ENCODE measurements around the gene IL5RA. TPM values are rescaled to one million over a fixed set of nuclear protein-coding genes. Genes with fewer than 3 reads are reported as not detected.

Gene IL5RA
- total RNA-seq, 1 donor from 2014 or later: not detected

DNA sequence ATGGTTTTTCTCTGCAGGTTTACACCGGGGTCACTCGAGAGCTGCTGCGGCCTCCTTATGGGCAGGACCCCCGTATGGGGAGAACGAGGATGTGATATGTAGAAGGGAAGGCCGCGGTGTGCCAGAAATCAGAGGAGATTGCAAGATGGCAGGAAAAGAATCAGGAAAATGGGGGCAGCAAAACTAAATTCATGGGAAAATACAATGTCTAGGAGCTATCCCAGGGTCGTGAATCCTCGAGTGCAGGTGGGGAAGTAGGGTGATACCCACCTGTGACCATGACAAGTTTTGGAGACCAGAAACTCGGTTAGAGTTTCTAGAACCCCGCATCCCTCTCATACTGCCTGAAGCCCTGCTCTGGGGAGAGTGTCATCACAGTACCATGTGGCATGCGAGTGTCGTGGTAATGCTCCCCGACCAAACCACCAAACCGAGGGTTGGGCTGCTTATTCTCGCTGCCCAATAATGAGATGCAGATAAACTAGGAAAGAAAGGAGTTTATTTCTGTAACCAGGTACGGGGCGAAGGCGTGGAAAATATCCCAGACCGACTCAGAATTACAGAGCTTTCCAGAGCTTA lies 17.3 kb upstream of the IL5RA start:
- TF ChIP-seq, protein P1, sequence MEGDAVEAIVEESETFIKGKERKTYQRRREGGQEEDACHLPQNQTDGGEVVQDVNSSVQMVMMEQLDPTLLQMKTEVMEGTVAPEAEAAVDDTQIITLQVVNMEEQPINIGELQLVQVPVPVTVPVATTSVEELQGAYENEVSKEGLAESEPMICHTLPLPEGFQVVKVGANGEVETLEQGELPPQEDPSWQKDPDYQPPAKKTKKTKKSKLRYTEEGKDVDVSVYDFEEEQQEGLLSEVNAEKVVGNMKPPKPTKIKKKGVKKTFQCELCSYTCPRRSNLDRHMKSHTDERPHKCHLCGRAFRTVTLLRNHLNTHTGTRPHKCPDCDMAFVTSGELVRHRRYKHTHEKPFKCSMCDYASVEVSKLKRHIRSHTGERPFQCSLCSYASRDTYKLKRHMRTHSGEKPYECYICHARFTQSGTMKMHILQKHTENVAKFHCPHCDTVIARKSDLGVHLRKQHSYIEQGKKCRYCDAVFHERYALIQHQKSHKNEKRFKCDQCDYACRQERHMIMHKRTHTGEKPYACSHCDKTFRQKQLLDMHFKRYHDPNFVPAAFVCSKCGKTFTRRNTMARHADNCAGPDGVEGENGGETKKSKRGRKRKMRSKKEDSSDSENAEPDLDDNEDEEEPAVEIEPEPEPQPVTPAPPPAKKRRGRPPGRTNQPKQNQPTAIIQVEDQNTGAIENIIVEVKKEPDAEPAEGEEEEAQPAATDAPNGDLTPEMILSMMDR (IDR thresholded peaks at IDR 0.05; ENCODE audit: insufficient read depth, low read length, severe bottlenecking): no peak
- peak overlapping the region; percentile 99 for H3K4me3 ChIP-seq (ENCODE audit: low read depth, low read length)
- DNase-seq (ENCODE audit: low read depth): peak; percentile 5
- H3K36me3 ChIP-seq (ENCODE audit: control insufficient read depth, insufficient read depth, low read length): peaks cover 11% of the 10 kb centered on the region
- H3K27me3 ChIP-seq (ENCODE audit: control insufficient read depth, insufficient read depth, low read length): no peaks in the 10 kb centered on the region
- FAIRE-seq: no peak

DNA sequence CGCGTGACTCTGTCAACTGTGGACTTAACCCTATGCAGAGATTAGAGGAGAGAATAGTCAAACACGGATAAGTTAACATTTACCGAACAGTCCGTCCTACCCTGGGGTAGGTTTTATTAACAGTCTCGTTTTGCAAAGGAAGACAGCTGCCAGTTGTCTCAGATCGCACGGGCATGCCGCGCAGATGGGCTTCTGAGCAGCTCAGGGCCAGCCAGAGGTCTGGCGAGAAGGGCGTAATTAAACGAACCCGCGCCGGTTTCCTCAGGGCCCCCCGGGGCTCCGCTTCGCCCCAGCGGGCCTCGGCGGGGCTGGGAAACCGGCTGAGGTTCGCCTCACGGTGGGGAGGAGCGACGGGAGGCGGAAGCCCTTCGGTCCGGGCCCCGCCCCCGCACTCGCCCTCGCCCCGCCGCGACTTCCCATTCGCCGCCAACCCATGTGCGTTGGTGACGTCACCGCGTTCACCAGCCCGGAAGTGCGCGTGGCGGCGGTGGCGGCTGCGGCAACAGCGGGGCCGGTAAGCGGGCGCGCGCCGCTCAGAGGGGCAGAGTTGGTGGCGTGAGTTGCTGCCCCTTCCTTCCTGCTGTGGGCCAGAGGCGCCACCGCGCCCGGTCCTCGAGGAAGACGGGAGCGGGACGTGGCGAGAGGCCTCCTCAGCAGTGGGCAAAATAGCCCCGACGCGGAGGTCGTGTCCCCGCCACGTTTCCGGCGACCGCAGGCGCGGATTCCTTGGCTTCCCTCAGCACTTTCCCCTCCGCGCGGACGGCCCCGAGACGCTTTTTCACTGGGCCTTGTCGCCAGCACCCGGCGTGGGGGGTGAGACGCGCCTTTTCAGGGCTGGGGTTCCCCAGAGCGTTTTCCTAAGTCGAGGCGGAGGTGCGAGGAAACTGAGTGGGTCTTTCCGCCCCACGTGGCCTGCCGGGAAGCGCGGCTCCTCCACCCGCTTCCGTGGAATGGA lies 16.6 kb upstream of the IL5RA start, which contains the start of gene TRNT1:
Gene TRNT1, plus strand, starts transcription at position 464 of the 955 bp plus-strand sequence. CDS start 2,101 bp downstream, outside the sequence.
- peaks cover 11% of the 10 kb centered on the region for H3K36me3 ChIP-seq (ENCODE audit: control insufficient read depth, insufficient read depth, low read length)
- DNase-seq (ENCODE audit: low read depth) (peak; percentile 79), FAIRE-seq (no peak)
- no peaks in the 10 kb centered on the region for H3K27me3 ChIP-seq (ENCODE audit: control insufficient read depth, insufficient read depth, low read length)
- TF ChIP-seq, protein P1 (IDR thresholded peaks at IDR 0.05; ENCODE audit: insufficient read depth, low read length, severe bottlenecking): no peak
- H3K4me3 ChIP-seq (ENCODE audit: low read depth, low read length): peak within 1 kb of the TSS; percentile 99

DNA sequence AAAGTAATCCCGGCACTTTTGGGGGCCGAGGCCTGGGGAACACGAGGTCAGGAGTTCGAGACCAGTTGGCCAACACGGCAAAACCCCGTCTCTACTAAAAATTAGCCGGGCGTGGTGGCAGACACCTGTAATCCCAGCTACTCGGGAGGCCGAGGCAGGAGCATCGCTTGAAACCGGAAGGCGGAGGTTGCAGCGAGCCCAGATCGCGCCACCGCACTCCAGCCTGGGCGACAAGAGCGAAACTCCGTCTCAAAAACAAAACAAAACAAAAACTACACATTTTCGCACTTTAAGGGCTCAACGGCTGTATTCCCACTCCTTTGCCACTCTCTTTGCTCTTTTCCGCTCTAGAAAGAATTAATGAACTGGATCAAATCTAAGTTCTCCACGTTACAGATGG lies 15.8 kb upstream of the IL5RA start:
- TF ChIP-seq, protein P1 (IDR thresholded peaks at IDR 0.05; ENCODE audit: insufficient read depth, low read length, severe bottlenecking): no peak

DNA sequence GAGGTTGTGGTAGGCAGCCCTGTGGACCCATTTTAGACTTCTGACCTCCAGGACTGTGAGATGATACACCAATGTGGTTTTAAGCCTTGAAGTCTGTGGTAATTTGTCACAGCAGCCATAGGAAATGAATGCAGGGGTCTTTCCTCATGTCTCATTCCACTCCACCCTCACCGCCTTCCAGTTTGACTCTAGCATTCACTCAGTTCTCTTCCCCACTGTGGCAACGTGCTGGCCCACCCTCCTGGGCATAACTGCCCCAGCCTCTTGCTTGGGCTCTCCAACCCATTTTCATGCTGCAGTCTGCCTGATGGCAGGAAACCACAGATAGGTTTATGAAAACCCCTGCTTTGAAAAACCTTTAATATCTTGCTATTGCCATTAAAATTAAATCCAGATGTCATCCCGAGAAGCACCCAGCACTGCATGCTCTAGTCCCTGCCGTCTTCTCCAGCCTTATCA lies 9.2 kb upstream of the IL5RA start:
- DNase-seq (ENCODE audit: low read depth) (no peak), FAIRE-seq (no peak)
- TF ChIP-seq, protein P1 (IDR thresholded peaks at IDR 0.05; ENCODE audit: insufficient read depth, low read length, severe bottlenecking): no peak
- no peak overlapping the region for H3K4me3 ChIP-seq (ENCODE audit: low read depth, low read length)
- no peaks in the 10 kb centered on the region for H3K36me3 ChIP-seq (ENCODE audit: control insufficient read depth, insufficient read depth, low read length)
- H3K27me3 ChIP-seq (ENCODE audit: control insufficient read depth, insufficient read depth, low read length): no peaks in the 10 kb centered on the region

More for the DNA sequence above, 15.8 kb upstream of the IL5RA start:
- DNase-seq (ENCODE audit: low read depth) (no peak), FAIRE-seq (no peak)
- Histone ChIP-seq H3K27me3 (ENCODE audit: control insufficient read depth, insufficient read depth, low read length) (no peaks in the 10 kb centered on the region), H3K36me3 (ENCODE audit: control insufficient read depth, insufficient read depth, low read length) (peaks cover 9% of the 10 kb centered on the region), H3K4me3 (ENCODE audit: low read depth, low read length) (peak overlapping the region; percentile 99)

DNA sequence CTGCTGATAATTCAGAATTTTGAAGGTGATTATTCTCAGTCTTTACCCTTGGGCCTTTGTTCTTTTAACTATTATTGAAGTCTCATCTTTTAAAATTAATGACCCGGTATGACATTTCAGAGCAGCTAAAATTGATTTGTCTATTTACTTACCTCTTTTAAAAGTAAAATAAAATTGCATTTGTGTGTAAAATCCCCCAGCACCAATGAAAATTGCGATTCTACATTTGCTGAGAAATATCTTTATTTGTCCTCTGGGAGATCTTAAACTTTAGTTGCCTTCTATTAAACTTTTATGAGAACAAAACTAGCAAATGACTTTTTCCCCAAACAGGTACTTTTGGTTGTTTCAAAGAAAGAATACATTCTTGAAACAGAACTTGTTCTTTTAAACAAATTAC lies 7.5 kb upstream of the IL5RA start:
- H3K4me3 ChIP-seq (ENCODE audit: low read depth, low read length): no peak overlapping the region
- FAIRE-seq: no peak
- no peak for DNase-seq (ENCODE audit: low read depth)
- TF ChIP-seq, protein P1 (IDR thresholded peaks at IDR 0.05; ENCODE audit: insufficient read depth, low read length, severe bottlenecking): no peak
- no peaks in the 10 kb centered on the region for H3K36me3 ChIP-seq (ENCODE audit: control insufficient read depth, insufficient read depth, low read length)
- no peaks in the 10 kb centered on the region for H3K27me3 ChIP-seq (ENCODE audit: control insufficient read depth, insufficient read depth, low read length)
